WTC11 (cell line): Measurements from ENCODE around the gene FKBP10. TPM values are rescaled to one million over a fixed set of nuclear protein-coding genes. Genes with fewer than 3 reads are reported as not detected.
A peak's percentile ranks its signal among the peaks of the same experiment; 100 is the strongest.

ENCODE experiments used
- ATF6 ChIP-seq: sonication (generic); formaldehyde crosslinking; IDR thresholded peaks from 2 replicates; pipeline ENCODE4 v1.8.1; 2023; ENCODE audit warnings: mild to moderate bottlenecking, missing genetic modification reagents
- CREB1 ChIP-seq: sonication (generic); formaldehyde crosslinking; IDR thresholded peaks from 2 replicates; pipeline ENCODE4 v1.8.0; 2023; ENCODE audit warnings: mild to moderate bottlenecking, missing genetic modification reagents
- CREM ChIP-seq: sonication (generic); formaldehyde crosslinking; IDR thresholded peaks from 2 replicates; pipeline ENCODE4 v1.8.1; 2022; ENCODE audit warnings: mild to moderate bottlenecking, missing genetic modification reagents, moderate library complexity
- E2F4 ChIP-seq: sonication (generic); formaldehyde crosslinking; IDR thresholded peaks from 2 replicates; pipeline ENCODE4 v1.8.1; 2022; ENCODE audit warnings: low read depth, mild to moderate bottlenecking, moderate library complexity, missing genetic modification reagents, borderline replicate concordance
- EMX1 ChIP-seq: fragments of 250-450 bp; sonication (Bioruptor Pico); IDR thresholded peaks from 2 replicates; pipeline ENCODE4 v1.8.0; 2021; ENCODE audit warnings: mild to moderate bottlenecking
- ESRRA ChIP-seq: sonication (generic); formaldehyde crosslinking; IDR thresholded peaks from 2 replicates; pipeline ENCODE4 v1.8.1; 2022; ENCODE audit warnings: mild to moderate bottlenecking, missing genetic modification reagents, borderline replicate concordance
- ETV6 ChIP-seq: sonication (generic); formaldehyde crosslinking; IDR thresholded peaks from 2 replicates; pipeline ENCODE4 v1.8.1; 2022; ENCODE audit warnings: mild to moderate bottlenecking, missing genetic modification reagents
- FOXJ3 ChIP-seq: sonication (generic); formaldehyde crosslinking; IDR thresholded peaks from 2 replicates; pipeline ENCODE4 v1.9.0; 2021; ENCODE audit warnings: missing genetic modification reagents, mild to moderate bottlenecking, borderline replicate concordance
- GRHL2 ChIP-seq: fragments of 250-450 bp; sonication (Bioruptor Pico); IDR thresholded peaks from 2 replicates; pipeline ENCODE4 v1.8.0; 2022; ENCODE audit warnings: mild to moderate bottlenecking, moderate library complexity; ENCODE audit not compliant: insufficient replicate concordance, severe bottlenecking
- IRF1 ChIP-seq: sonication (generic); formaldehyde crosslinking; IDR thresholded peaks from 2 replicates; pipeline ENCODE4 v1.8.0; 2023; ENCODE audit warnings: missing genetic modification reagents
- MAX ChIP-seq: sonication (generic); formaldehyde crosslinking; IDR thresholded peaks from 2 replicates; pipeline ENCODE4 v1.8.0; 2022; ENCODE audit warnings: mild to moderate bottlenecking, missing genetic modification reagents
- NR2C2 ChIP-seq: sonication (generic); formaldehyde crosslinking; IDR thresholded peaks from 2 replicates; pipeline ENCODE4 v1.8.0; 2022; ENCODE audit warnings: mild to moderate bottlenecking, missing genetic modification reagents
- OVOL2 ChIP-seq: fragments of 250-450 bp; sonication (Bioruptor Pico); IDR thresholded peaks from 2 replicates; pipeline ENCODE4 v1.9.0; 2021; ENCODE audit warnings: mild to moderate bottlenecking, borderline replicate concordance
- TP53 ChIP-seq: sonication (generic); formaldehyde crosslinking; IDR thresholded peaks from 2 replicates; pipeline ENCODE4 v1.8.1; 2023; ENCODE audit warnings: mild to moderate bottlenecking, missing genetic modification reagents
- ZBTB43 ChIP-seq: sonication (generic); formaldehyde crosslinking; IDR thresholded peaks from 2 replicates; pipeline ENCODE4 v1.8.1; 2023; ENCODE audit warnings: mild to moderate bottlenecking, missing genetic modification reagents
- ZNF281 ChIP-seq: sonication (generic); formaldehyde crosslinking; IDR thresholded peaks from 2 replicates; pipeline ENCODE4 v1.8.0; 2023; ENCODE audit warnings: mild to moderate bottlenecking, missing genetic modification reagents
- ZNF396 ChIP-seq: fragments of 250-450 bp; sonication (Bioruptor Pico); IDR thresholded peaks from 2 replicates; pipeline ENCODE4 v1.8.0; 2021; ENCODE audit warnings: mild to moderate bottlenecking, moderate library complexity, borderline replicate concordance
- ZNF416 ChIP-seq: fragments of 250-450 bp; sonication (Bioruptor Pico); IDR thresholded peaks from 2 replicates; pipeline ENCODE4 v1.9.0; 2021; ENCODE audit warnings: mild to moderate bottlenecking, inconsistent platforms
- ZNF671 ChIP-seq: fragments of 250-450 bp; sonication (Bioruptor Pico); IDR thresholded peaks from 2 replicates; pipeline ENCODE4 v1.8.0; 2021; ENCODE audit warnings: mild to moderate bottlenecking
- total RNA-seq: library from RNA; stranded (reverse); gene quantifications from 3 replicates; pipeline ENCODE4 v1.2.3, GENCODE V29; 2021
- TF ChIP-seq, protein P1 (sequence below): sonication (generic); formaldehyde crosslinking; IDR thresholded peaks from 2 replicates; pipeline ENCODE4 v1.8.1; 2022; ENCODE audit warnings: mild to moderate bottlenecking, moderate library complexity, missing genetic modification reagents
- TF ChIP-seq, protein P2 (sequence below): sonication (generic); formaldehyde crosslinking; IDR thresholded peaks from 2 replicates; pipeline ENCODE4 v1.8.1; 2023; ENCODE audit warnings: mild to moderate bottlenecking, missing genetic modification reagents, moderate library complexity
- TF ChIP-seq, protein P3 (sequence below): sonication (generic); formaldehyde crosslinking; IDR thresholded peaks from 2 replicates; pipeline ENCODE4 v1.8.1; 2023; ENCODE audit warnings: mild to moderate bottlenecking, missing genetic modification reagents, borderline replicate concordance
- TF ChIP-seq, protein P4 (sequence below): fragments of 250-450 bp; sonication (Bioruptor Pico); IDR thresholded peaks from 2 replicates; pipeline ENCODE4 v2.1.2; 2022; ENCODE audit warnings: mild to moderate bottlenecking, moderate library complexity

Gene FKBP10
- total RNA-seq, 1 experiment from 2014 or later, result 243 TPM

DNA sequence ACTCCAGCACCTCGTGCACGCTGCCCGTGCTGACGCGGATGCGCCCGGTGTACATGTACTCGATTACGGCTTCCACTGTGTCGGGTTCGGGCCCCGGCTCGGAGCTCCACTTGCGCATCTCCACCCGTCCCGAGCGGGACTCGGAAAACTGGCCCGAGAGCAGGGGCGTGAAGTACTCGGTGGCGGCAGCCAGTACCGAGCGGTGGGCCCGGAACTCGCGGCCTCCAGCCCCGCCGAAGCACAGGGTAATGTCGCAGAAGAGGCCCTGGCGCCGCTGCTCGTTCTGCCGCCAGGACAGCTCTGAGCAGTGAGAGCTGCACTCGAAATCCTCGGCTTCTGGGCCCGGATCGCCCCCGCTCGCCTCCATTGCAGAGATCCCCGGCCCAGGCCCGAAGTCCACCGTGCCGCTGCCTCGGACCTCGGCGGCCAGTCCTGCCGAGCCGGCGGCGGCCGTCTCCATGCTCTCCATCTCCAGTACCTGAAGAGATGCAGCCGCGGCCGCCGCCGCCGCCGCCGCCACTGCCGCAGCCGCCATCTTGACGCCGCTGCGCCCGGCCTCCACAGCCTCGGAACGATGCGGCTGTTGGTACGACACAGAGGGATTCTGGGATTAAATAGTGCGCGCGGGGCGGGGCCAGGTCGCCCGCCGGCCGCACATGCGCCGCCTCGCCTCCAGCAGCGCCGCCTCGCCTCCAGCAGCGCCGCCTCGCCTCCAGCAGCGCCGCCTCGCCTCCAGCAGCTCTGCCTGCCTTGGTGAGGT, 52.2 kb downstream of the FKBP10 start, which contains the start of gene KLHL11 (continued):
- TF ChIP-seq ZNF281 (CRISPR knock-in tag) (no peak), OVOL2 (CRISPR knock-in tag) (no peak), CREM (CRISPR knock-in tag) (no peak; the same call in 1 of the 2 replicates), ZNF416 (CRISPR knock-in tag) (no peak), ATF6 (CRISPR knock-in tag) (no peak), ETV6 (CRISPR knock-in tag) (peak; percentile 77; the same call in 1 of the 2 replicates), IRF1 (CRISPR knock-in tag) (no peak), TP53 (CRISPR knock-in tag) (no peak), NR2C2 (CRISPR knock-in tag) (no peak), ESRRA (no peak; the same call in 1 of the 2 replicates), ZNF671 (no peak), EMX1 (CRISPR knock-in tag) (peak; percentile 16; the same call in 1 of the 2 replicates), FOXJ3 (no peak), ZNF396 (CRISPR knock-in tag) (no peak), CREB1 (peak; percentile 9; the same call in 1 of the 2 replicates), MAX (CRISPR knock-in tag) (peak; percentile 64), ZBTB43 (CRISPR knock-in tag) (peak; percentile 78), GRHL2 (CRISPR knock-in tag) (no peak), E2F4 (CRISPR knock-in tag) (no peak)
- TF ChIP-seq, protein P1, sequence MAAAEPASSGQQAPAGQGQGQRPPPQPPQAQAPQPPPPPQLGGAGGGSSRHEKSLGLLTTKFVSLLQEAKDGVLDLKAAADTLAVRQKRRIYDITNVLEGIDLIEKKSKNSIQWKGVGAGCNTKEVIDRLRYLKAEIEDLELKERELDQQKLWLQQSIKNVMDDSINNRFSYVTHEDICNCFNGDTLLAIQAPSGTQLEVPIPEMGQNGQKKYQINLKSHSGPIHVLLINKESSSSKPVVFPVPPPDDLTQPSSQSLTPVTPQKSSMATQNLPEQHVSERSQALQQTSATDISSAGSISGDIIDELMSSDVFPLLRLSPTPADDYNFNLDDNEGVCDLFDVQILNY (CRISPR knock-in tag), result no peak
- TF ChIP-seq, protein P2, sequence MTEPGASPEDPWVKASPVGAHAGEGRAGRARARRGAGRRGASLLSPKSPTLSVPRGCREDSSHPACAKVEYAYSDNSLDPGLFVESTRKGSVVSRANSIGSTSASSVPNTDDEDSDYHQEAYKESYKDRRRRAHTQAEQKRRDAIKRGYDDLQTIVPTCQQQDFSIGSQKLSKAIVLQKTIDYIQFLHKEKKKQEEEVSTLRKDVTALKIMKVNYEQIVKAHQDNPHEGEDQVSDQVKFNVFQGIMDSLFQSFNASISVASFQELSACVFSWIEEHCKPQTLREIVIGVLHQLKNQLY, result no peak
- TF ChIP-seq, protein P3, sequence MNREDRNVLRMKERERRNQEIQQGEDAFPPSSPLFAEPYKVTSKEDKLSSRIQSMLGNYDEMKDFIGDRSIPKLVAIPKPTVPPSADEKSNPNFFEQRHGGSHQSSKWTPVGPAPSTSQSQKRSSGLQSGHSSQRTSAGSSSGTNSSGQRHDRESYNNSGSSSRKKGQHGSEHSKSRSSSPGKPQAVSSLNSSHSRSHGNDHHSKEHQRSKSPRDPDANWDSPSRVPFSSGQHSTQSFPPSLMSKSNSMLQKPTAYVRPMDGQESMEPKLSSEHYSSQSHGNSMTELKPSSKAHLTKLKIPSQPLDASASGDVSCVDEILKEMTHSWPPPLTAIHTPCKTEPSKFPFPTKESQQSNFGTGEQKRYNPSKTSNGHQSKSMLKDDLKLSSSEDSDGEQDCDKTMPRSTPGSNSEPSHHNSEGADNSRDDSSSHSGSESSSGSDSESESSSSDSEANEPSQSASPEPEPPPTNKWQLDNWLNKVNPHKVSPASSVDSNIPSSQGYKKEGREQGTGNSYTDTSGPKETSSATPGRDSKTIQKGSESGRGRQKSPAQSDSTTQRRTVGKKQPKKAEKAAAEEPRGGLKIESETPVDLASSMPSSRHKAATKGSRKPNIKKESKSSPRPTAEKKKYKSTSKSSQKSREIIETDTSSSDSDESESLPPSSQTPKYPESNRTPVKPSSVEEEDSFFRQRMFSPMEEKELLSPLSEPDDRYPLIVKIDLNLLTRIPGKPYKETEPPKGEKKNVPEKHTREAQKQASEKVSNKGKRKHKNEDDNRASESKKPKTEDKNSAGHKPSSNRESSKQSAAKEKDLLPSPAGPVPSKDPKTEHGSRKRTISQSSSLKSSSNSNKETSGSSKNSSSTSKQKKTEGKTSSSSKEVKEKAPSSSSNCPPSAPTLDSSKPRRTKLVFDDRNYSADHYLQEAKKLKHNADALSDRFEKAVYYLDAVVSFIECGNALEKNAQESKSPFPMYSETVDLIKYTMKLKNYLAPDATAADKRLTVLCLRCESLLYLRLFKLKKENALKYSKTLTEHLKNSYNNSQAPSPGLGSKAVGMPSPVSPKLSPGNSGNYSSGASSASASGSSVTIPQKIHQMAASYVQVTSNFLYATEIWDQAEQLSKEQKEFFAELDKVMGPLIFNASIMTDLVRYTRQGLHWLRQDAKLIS, result no peak
- TF ChIP-seq, protein P4, sequence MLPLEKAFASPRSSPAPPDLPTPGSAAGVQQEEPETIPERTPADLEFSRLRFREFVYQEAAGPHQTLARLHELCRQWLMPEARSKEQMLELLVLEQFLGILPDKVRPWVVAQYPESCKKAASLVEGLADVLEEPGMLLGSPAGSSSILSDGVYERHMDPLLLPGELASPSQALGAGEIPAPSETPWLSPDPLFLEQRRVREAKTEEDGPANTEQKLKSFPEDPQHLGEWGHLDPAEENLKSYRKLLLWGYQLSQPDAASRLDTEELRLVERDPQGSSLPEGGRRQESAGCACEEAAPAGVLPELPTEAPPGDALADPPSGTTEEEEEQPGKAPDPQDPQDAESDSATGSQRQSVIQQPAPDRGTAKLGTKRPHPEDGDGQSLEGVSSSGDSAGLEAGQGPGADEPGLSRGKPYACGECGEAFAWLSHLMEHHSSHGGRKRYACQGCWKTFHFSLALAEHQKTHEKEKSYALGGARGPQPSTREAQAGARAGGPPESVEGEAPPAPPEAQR (CRISPR knock-in tag), result no peak
